DMS53 (cell line): Measurements from ENCODE around the gene TSPAN9.

Experiments
- DNase-seq: peaks from one replicate; lab custom pipeline; 2025; lab: John Stamatoyannopoulos, UW

Gene TSPAN9

GRCh38 chr12:3296409-3296701 lies 219.2 kb downstream of the TSPAN9 start:
- no peak for DNase-seq

GRCh38 chr12:3298603-3299002 lies 221.4 kb downstream of the TSPAN9 start:
- no peak for DNase-seq

GRCh38 chr12:3299929-3300832 lies 223.0 kb downstream of the TSPAN9 start:
- DNase-seq, result peak; percentile 100

- peak; percentile 99 for DNase-seq
These were observed 223.7 kb downstream of the TSPAN9 start for GRCh38 chr12:3300833-3301401.

GRCh38 chr12:3302401-3303041 lies 225.3 kb downstream of the TSPAN9 start:
- DNase-seq, result no peak

GRCh38 chr12:3303410-3304136 lies 226.4 kb downstream of the TSPAN9 start:
- peak; percentile 100 for DNase-seq

GRCh38 chr12:3304436-3305165 lies 227.4 kb downstream of the TSPAN9 start:
- DNase-seq, result peak; percentile 100

GRCh38 chr12:3305464-3305863 lies 228.3 kb downstream of the TSPAN9 start:
- no peak for DNase-seq

- DNase-seq, result no peak
These were observed 228.9 kb downstream of the TSPAN9 start for GRCh38 chr12:3305904-3306619.

GRCh38 chr12:3307389-3307788 lies 230.2 kb downstream of the TSPAN9 start:
- no peak for DNase-seq

GRCh38 chr12:3308063-3308462 lies 230.9 kb downstream of the TSPAN9 start:
- DNase-seq, result no peak

- no peak for DNase-seq
These were observed 231.4 kb downstream of the TSPAN9 start for GRCh38 chr12:3308609-3309008.

GRCh38 chr12:3309805-3310204 lies 232.6 kb downstream of the TSPAN9 start:
- no peak for DNase-seq

GRCh38 chr12:3310271-3311026 lies 233.3 kb downstream of the TSPAN9 start:
- DNase-seq, result peak; percentile 90

- DNase-seq, result peak; percentile 100
These were observed 233.8 kb downstream of the TSPAN9 start for GRCh38 chr12:3311027-3311402.

GRCh38 chr12:3311491-3312103 lies 234.4 kb downstream of the TSPAN9 start:
- DNase-seq, result peak; percentile 97

GRCh38 chr12:3313066-3313465 lies 235.9 kb downstream of the TSPAN9 start:
- DNase-seq, result peak; percentile 100

GRCh38 chr12:3313675-3314663 lies 236.8 kb downstream of the TSPAN9 start:
- peak; percentile 100 for DNase-seq

GRCh38 chr12:3315201-3315661 lies 238.1 kb downstream of the TSPAN9 start:
- peak; percentile 100 for DNase-seq
